ENCODE results near the gene CTSZ.
"Not testable (repeated sequence)": the region's sequence is repeated elsewhere in the genome, so short reads cannot be mapped to it uniquely, and the experiment has no call there.

Gene CTSZ

DNA sequence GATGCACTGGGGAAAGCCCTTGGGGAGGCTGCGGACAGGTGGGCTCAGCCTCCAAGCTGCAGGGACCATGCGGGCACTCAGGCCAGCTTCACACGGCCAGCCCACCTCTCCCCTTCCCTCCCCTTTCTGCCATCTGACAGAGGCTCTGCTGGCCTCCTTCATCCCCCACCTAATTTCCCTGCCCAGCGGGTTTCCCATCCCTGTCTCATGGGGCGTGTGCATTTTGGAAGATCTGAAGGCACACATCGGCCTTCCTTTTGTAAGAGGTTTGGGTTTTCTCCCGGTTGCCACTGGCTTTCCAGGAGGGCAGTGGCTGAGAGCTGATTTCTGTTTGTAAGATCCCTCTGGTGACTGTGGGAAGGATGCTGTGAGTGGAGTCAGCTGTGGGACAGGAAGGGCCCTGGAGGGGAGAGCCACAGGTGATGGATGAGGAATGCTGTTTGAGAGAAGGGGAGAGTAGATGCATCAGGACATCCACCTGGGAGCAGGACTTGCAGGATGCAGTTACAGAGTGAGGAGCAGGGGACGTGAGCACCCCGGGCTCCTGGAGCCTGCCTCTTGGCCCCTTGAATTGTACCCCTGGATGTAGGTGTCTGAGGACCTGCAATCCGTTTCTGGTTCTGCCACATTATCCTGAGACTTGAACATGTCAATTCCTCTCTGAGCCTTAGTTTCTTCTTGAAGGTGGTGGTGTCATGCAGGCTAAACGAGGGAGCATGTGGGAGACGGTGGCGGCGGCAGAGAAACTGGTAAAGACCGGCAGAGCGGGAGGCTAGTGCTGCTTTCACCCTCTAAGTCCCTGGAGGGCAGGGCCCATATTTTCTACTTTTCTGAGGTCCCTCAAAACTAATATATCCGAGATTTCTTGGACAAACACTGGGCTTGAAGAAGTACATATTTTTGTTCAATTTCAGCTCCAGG, 6.2 kb upstream of the CTSZ start:
- no peak for DNase-seq

DNA sequence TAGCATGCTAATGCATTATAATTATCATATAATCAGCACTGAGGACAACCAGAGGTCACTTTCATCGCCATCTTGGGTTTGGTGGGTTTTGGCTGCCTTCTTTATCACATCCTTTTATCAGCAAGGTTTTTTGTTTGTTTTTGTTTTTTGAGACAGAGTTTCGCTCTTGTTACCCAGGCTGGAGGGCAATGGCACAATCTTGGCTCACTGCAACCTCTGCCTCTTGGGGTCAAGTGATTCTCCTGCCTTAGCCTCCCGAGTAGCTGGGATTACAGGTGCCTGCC, 4.8 kb upstream of the CTSZ start:
- not testable (repeated sequence) for DNase-seq

DNA sequence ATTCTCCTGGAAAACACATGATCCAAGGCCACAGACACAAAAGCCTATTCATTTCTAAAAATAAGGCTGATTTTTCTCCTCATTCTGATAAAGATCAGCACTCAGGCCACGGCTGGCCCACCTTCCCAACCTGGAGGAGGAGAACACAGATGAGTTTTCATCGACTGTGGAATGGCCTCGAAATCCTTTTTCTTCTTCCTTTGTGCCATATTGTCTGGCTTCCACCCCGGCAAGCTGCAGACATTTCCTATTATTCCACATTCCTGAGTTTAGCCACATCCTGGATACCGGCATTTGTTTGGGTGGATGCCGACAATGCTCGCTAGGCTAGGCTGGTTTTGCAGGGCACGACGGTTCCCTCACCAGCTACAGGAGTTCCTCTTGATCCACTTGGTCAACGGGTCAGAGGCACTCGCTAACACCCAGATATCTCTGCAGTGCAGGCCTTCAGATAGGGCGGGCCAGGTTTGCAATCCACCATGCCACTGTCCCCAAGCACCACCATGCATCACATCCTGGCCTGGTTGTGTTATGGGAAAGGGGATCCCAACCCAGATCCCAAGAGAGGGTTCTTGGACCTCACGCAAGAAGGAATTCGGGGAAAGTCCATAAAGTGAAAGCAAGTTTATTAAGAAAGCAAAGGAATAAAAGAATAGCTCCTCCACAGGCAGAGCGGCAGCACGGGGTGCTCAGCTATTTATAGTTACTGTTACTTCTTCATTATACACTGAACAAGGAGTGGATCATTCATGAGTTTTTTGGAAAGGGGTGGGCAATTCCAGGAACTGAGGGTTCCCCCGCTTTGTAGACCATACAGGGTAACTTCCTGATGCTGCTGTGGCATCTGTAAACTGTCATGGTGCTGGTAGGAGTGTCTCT, 4.2 kb upstream of the CTSZ start:
- peak; percentile 78 for DNase-seq

DNA sequence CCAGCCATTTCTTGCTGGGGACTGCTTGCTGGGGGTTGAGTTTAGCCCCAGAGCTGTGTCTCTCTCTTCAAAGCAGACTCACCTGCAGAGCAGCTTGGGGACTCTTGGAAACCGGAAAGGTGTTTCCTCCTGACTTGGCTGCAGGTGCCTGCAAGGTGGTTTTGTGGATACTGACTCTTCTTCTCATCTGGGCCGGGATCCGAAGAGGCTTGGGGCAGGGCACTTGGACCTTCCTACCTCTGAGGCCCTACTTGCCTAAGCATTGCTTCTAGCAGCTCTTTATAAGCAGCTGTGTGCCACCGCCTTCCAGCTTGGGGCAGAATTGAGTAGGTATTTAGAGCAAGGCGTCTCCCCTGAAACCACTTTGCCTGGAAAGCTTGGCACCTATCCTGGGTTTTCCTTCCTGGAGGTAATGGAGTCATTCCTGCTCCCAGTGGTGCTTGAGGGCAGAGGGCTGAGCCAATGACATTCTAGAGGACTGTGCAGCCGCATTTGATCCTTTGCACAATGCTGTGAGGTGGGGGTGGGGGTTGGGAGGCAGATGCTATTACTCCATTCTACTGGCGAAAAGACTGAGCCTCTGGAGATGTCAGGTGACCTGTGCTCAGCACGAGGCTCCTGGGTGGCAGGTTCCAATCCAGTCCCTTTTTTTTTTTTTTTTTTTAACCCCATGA, 3.4 kb upstream of the CTSZ start:
- DNase-seq, result no peak

DNA sequence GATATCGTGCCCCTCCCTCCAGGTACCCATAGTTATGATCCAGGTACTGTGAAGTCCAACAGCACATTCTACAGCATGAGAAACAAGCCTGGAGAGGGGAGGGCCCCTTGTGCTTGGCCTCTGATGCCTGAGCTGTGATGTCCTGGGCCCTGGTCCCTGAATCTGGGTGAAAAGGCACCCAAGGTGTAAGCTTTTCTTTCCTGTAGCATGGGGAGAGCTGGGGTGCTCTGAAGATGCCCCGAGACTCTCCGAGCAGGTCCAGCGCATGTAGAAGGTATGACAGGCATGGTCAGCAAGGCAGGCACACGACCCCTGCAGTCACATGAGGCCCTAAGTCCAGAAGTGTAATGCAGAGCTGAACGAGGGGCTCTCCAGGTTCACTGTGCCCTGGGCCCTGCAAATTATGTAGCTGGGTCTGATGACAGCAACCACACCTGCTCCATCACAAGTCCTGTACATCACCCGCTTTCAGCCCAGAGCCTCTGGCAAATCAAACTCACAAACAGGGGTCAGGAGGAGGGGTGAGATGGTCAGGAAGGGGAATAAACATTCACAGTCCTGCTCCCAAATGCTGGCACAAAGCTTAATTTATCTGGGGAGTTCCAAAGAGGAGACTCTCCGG, 1.8 kb upstream of the CTSZ start:
- no peak for DNase-seq

DNA sequence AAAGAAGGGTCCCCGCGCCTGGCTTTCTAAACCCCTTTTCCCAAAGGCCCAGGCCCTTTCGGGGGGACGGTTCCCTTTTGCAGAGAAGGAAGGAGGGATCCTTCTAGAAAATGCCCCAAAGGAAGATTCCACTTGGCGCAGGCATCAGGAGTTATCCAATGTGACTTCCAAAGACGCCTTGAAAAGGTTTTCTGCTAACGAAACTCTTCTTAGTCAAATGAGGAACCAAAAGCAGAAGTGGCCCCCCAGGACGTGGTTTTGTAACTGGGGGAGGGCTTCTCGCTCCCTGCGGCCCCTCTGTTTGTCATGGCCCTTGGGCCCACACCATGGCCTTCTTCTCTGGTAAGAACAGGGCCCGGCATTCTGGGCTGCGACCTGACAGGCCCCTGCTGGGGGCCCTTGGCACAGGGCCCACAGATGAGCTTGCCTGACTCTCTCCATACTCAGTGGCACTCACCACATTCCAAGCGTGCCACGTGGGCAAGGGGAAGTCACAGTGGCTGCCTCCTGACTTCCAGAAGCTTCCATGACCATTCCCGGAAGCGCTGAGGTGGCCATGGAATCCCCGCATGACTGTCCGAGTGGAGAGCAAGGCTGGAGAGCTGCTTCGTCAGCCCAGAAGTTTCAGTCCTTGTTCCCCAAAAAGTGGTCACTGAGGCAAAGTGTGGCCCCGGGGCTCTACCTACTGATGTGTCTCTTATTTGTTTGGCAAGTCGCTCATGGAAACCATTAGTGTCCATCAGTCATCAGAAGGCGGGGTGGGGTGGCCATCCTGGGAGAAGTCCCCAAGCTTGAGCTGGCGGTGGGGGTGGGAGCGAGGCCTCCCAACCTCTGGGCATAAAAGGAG, 834 bp upstream of the CTSZ start:
- DNase-seq, result peak; percentile 65

DNA sequence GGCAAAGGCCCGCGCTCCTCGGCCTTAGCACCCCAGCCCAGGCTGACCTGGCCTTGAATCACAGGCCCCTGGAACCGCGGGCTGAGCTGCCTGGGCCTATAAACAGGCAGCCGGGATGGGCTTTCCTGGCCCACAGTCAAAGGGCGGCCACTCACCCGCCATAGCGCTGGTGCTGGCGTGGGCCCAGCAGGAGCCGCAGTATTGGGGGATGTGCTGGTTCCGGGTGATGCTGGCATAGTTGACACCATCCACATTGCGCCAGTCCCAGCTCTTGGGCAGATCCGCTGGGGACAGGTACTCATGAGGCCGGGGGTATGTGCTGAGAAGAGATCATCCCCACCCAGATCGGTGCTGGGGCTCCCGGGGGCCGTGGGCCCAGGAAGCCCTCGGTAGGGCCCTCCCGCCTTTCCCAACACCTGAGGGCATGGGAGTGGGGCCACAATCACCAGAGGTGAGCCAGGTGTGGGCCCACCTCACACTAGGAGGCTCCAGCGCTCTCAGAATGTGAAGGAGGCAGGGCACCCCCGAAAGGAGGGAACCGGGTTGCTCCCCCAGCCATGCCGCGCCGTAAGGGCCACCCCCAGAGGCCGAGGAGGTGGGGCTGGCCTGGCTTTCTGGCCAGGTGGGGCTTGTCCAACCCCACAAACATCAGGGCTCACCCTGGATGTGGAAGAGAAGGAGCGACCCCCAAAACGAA, 739 bp downstream of the CTSZ start:
- no peak for DNase-seq

DNA sequence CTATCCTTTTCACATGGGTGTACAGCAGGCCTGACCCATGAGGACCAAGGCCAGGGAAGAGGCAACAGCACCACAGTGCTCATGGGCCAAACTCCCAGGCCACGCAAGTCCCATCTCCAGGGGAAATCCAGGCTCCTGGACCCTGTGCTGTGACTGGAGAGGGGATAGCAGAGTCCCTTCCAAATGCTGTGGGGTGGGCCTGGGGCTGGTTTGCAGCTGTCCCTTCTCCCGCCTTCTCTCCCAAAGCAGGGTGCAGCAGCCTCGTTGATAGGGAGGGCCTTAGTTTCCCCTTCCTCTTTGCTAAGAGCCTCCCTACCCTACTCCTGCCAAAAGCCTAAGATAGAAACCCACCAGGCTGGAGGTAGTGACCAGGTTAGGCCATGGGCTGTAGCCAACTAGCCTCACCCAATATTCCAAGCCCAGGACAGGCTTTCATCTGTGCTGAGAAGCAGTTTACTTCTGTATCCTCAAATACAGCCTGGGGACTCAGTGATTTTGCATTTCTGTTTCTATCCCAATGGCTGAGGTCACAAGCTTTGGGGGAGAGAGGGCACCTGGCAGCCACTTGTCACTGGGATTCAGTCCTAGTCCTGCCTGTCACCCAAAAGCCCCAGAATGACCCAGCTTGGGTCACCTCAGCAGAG, 1.4 kb downstream of the CTSZ start:
- no peak for DNase-seq

DNA sequence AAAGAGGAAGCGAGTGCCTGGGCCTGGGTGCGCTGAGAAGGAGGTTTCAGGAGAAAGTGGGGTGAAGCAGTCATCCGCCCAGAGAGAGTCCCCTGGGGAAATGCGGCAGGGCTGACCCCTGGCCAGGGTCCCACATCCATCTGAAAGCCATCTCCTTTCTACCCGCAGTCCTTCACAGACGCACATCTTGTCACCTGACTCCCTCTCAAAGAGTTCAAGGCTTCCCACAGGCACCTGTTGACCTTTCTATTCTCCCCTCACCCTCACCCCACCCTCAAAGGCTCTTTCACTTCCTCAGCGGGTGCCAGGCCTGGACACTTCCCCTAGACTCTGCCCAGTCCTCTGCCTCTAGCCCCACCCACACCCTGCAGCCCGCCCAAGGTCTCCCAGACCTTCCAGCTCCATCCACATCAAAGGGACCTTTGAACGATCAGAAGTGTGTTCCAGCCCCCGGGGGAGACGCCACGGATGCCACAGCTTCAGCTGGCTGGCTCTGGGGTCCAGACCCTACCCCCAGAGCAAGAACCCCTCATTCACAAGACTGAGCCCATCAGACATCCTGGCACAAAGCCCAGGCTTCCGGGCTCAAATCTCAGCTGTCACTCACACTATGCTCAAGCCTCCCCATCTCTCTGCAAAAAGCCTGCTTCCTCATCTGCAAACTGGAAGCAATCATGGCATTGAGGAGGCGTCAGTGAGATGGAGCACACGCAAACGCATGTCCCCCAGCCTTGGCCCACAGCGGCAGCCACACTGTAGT, 2.1 kb downstream of the CTSZ start:
- DNase-seq, result peak; percentile 57

DNA sequence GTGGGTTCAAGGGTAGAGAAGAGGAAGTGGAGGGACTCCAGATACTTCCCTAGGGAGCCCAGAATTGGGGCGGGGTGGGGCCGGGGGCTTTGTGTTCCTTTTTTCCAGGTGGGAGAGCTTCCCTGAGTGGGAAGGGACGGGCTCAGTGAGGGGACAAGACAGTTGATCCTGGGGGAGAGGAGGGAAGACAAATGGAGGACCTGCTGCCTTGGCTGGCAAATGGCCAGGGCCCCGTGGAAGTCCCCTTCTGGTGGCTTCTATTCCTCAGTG, 2.6 kb downstream of the CTSZ start:
- DNase-seq, result peak; percentile 60

DNA sequence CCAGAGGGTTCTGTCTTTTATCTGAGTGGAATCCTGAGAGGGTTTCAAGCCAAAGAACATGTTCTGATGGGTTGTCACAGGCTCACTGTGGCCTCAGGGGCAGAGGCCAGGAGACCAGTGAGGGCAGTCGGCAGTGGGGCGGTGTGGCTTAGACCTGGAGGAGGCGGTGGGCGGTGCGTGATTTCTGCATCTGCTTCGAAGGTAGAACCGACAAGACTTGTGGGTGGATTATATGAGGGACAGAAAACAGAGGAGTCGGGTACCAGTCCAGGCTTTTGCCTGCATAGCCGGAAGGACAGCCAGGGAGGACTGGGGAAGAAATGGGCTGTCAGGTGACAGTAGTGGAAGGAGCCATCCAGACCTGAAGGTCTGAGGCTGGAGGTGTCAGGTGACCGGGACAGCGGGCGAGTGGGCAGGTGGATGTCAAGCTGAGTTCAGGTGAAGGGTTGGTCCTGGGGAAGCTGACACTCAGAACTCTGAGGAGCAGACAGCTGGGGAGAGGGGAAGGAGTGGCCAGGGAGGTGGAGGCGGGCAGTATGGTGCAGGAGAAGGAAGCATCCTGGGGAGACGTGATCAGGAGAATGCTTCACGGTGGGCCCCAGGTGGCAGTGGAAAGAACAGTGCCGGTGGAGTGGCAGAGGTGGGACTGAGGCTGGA, 3.1 kb downstream of the CTSZ start:
- no peak for DNase-seq

DNA sequence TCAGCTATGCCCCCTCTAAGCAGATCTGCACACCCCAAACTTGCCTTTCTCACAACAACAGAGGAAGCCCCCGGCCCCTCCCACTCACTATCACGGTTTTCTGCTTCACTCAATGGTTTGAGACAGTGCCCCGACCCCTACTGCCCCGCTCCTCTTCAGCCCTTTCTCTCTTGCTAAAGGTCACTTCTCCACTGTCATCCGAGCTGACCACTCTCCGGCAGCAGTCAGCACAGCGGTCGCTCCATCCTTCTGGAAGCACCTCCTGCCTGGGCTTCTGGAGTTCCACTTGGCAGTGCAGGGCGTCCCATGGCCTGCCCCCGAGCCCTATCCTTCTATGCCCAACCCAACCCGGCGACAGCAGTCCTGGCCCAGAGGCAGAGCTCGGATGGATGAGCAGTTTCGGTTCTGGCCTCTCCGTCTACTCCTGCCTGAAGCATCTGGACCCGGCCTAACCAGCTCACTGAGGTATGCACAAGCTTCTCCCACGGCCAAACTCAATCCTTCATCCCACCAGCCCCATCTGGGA, 4.1 kb downstream of the CTSZ start:
- no peak for DNase-seq

DNA sequence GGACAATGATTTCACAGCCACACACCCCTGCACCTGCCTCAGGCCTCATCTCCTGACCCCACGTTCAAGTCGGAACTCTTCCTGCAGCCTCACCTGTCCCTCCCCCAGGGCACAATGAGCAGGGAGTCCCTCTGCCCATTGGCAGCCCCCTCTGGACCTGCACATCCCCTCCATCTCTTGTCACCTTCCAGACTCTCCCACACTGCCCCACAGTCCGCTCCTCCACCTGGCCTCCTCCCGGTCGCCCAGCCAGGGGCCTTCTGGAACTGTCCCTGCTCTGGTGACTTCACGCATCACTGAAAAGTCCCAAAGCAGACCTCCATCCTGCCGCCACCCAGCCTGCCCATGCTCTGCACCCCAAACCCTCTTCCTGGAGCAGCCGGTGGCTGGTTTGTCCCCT, 4.7 kb downstream of the CTSZ start:
- no peak for DNase-seq

DNA sequence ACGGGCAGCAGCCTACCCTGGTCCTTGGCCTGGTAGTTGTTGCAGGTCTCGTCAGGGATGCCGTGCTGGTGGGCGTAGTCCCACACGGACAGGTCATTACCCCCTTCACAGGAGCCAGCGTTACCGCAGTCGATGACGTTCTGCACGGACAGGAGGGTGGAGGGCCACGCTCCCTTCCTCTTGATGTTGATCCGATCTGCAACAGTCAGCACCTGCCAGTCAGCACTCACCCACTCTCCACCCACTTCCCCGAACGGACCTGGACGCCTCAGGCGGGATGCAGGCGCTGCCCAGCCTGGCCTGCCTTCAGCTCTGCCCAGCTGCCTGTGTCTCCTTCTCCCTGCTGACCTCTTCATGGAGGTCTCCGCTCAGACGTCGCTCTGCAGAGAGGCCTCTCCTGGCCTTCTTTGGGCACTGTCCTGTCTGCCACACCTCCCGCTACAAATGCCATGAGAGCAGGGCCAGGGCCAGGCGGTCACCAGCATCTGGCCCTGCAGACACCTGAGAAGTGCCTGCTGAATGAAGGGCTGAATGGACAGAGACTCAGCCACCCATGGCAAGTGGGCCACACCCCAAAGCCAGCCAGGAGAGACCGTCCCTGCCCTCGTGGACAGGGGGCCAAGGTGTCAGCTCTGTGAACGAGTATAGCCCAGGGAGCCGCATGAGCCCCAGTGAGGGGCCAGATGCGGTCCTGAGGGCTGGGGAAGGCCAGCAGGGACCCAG, 5.4 kb downstream of the CTSZ start:
- no peak for DNase-seq

DNA sequence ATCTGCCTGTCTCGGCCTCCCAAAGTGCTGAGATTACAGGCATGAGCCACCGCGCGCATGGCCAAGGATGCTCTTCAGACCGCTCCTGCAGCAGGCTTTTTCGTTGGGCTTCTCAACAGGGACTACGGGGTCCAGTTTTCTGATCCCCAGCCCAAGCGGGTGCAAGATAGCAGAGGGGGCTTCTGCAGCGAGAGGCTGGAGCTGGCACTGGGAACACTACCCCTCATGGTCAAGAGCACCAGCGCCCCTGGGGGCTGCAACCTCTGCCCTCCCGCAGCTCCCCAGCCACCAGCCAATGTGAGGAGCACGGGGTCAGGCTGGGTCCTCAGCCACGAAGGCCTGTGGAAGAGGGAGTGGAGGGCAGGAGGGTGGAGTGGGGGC, 6.0 kb downstream of the CTSZ start:
- DNase-seq, result no peak

DNA sequence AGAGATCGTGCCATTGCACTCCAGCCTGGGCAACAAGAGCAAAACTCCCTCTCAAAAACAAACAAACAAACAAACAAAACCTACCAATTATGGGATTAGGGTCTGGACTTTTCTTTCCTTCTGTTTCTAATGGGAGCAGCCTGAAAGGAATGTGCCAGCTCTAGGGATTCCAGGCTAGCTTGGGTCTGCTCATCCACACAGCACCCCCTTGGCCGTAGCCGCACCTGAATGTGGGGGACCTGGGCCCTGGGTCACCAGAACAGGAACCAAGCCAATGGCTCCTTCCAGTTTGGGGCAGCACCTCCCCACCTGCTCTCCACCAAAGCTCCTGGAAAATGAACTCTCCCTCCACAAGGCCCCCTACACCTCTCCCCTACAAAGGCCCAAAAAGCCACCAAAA, 6.7 kb downstream of the CTSZ start:
- no peak for DNase-seq

DNA sequence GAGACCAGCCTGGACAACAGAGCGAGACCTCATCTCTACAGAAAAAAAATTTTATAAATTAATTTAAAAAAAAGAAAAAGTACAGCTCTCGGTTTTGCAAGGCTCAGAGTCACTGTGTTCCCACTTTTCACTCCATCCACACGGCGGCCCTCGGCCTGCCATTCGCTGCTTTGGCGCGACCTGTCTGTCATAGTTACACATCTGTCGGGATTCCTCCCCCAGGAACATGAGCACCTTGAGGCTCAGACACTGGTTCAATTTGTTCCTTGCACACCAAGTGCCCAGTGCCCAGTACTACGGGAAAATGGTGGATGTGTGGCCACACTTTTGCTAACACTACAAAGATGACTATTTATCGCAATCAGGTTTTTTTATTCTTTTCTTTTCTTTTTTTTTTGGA, 8.4 kb downstream of the CTSZ start:
- no peak for DNase-seq

DNA sequence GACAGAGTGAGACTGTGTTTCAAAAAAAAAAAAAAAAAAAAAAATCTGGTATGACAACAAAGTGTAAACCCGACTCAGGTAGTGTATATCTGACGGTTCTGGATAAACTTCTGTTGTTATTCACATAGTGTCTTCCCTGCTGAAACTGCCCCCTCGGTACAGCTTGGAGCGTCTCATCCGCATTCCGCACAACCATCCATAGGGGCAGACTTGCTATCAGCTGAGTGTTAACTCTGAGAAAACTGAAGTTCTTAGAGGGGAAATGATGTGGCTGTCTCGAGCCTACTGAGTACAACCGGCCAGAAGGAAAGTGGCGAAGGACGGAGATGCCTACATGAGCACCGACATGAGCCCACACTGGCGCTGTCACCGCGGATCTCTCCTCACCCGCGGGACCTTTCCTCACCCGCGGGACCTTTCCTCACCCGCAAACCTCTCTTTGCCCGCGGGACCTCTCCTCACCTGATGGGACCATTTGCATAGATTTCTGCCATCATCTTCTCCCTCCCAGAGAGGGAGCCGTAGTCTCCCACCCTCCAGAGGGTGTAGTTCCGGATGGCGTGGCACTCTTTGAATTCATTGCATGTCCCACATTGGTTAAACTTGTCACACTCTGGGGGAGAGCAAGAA, 9.8 kb downstream of the CTSZ start:
- DNase-seq, result no peak

DNA sequence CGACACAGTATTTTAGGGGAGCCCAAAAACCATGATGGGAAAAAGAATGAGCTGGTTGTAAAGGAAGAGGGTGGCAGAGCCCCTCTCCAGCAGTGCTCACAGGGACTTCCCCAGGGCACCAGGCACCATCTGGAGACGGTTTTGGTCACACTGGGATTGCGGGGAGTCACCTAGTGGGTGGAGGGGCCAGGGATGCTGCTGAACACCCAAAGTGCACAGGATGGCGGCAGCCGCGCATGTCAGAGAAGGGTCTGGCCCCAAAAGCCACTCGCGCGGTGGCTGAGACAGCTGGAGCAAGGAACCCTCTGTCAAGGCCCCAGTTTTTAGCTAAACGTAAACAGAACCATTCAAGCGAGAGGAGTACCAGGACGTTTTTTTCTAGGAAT, 10.8 kb downstream of the CTSZ start:
- no peak for DNase-seq
